Keratinocyte (primary cell): ENCODE data around the gene EXOC6B. TPM values are rescaled to one million over a fixed set of nuclear protein-coding genes. Genes with fewer than 3 reads are reported as not detected.

ENCODE experiments used
- DNase-seq: peaks from one replicate; pipeline ENCODE4 v3.0.0-alpha.2; 2011; ENCODE audit warnings: low read depth, missing footprints, low spot score
- FAIRE-seq: peaks from 2 replicates; lab custom pipeline; 2011; peaks lifted over from hg19 to GRCh38; lab: Jason Lieb, UNC
- H2AFZ ChIP-seq: 2 replicates; pipeline ENCODE4 v1.6.0; 2012; ENCODE audit warnings: low read length, control low read depth, inconsistent platforms; ENCODE audit not compliant: control insufficient read depth
- H3K27ac ChIP-seq: 2 replicates; pipeline ENCODE4 v1.5.1; 2011; ENCODE audit warnings: low read length; ENCODE audit not compliant: control insufficient read depth, insufficient read depth
- H3K27me3 ChIP-seq: 3 replicates; pipeline ENCODE4 v1.6.0; 2011; ENCODE audit warnings: low read length; ENCODE audit not compliant: control insufficient read depth, insufficient read depth; ENCODE audit errors: extremely low read depth
- H3K36me3 ChIP-seq, 2 experiments: 2 replicates in 1 of 2; 3 replicates in 1 of 2; pipeline ENCODE4 v1.5.1; 2011; ENCODE audit warnings: low read length in 2 of 2, mild to moderate bottlenecking in 1 of 2; ENCODE audit not compliant: control insufficient read depth in 2 of 2, insufficient read depth in 2 of 2; ENCODE audit errors: extremely low read depth in 1 of 2
- H3K4me1 ChIP-seq: 3 replicates; pipeline ENCODE4 v1.5.1; 2011; ENCODE audit warnings: low read length; ENCODE audit not compliant: control insufficient read depth, insufficient read depth; ENCODE audit errors: extremely low read depth
- H3K4me2 ChIP-seq: 3 replicates; pipeline ENCODE4 v1.6.0; 2011; ENCODE audit warnings: low read depth, low read length; ENCODE audit not compliant: control insufficient read depth, insufficient read depth; ENCODE audit errors: extremely low read depth
- H3K4me3 ChIP-seq, 3 experiments: fragments of 200-600 bp in 1 of 3; sonication (generic) in 1 of 3; 2 replicates in 2 of 3; 3 replicates in 1 of 3; pipeline ENCODE4 v1.5.1; 2011 to 2016; ENCODE audit warnings: low read length in 3 of 3, mild to moderate bottlenecking in 3 of 3, control low read depth in 2 of 3, inconsistent platforms in 1 of 3, low read depth in 1 of 3, mixed read lengths in 1 of 3, mixed run types in 1 of 3, moderate library complexity in 1 of 3; ENCODE audit not compliant: control insufficient read depth in 2 of 3, insufficient read depth in 2 of 3; ENCODE audit errors: extremely low read depth in 1 of 3
- H3K79me2 ChIP-seq: 2 replicates; pipeline ENCODE4 v1.6.0; 2012; ENCODE audit warnings: low read length; ENCODE audit not compliant: control insufficient read depth, insufficient read depth
- H3K9ac ChIP-seq: 3 replicates; pipeline ENCODE4 v1.6.0; 2011; ENCODE audit warnings: low read length; ENCODE audit not compliant: control insufficient read depth, insufficient read depth; ENCODE audit errors: extremely low read depth
- H3K9me1 ChIP-seq: 3 replicates; pipeline ENCODE4 v1.6.0; 2011; ENCODE audit warnings: low read length; ENCODE audit not compliant: control insufficient read depth, insufficient read depth; ENCODE audit errors: extremely low read depth
- H3K9me3 ChIP-seq: 2 replicates; pipeline ENCODE4 v1.5.1; 2012; ENCODE audit warnings: low read depth, low read length; ENCODE audit not compliant: control insufficient read depth
- H4K20me1 ChIP-seq: 3 replicates; pipeline ENCODE4 v1.6.0; 2011; ENCODE audit warnings: low read length; ENCODE audit not compliant: control insufficient read depth, insufficient read depth; ENCODE audit errors: extremely low read depth
- CTCF ChIP-seq, 3 experiments: IDR thresholded peaks in 1 of 3; conservative IDR thresholded peaks in 1 of 3; optimal IDR thresholded peaks in 1 of 3; 2 replicates in 2 of 3; 3 replicates in 1 of 3; pipeline versions ENCODE3 to v1.5.1; 2011; ENCODE audit warnings: low read length in 3 of 3, mild to moderate bottlenecking in 3 of 3, moderate library complexity in 2 of 3, control low read depth in 1 of 3, inconsistent platforms in 1 of 3; ENCODE audit not compliant: insufficient read depth in 2 of 3; ENCODE audit errors: extremely low read depth in 1 of 3
- EZH2 ChIP-seq: IDR thresholded peaks from one replicate; pipeline ENCODE4 v1.6.1; 2012; ENCODE audit warnings: inconsistent platforms, mild to moderate bottlenecking, low read length, moderate library complexity
- dilution Hi-C: fragments of 300-500 bp; cut with MboI; formaldehyde crosslinking; loops from one replicate; pipeline ENCODE4 v1.7.0; 2020; ENCODE audit warnings: low sequenced_read_pairs; ENCODE audit not compliant: extremely low pct_ligation_motif_present
- polyA plus RNA-seq, 5 experiments: library from polyadenylated mRNA; depleted of rRNA in 3 of 5; stranded (reverse) in 3 of 5; stranded (forward) in 1 of 5; unstranded in 1 of 5; fragments of >200 nt; gene quantifications; 1 replicate in 1 of 5; 2 replicates in 3 of 5; 3 replicates in 1 of 5; pipeline versions ENCODE4 v1.2.1 to v1.2.3, GENCODE V29; 2011 to 2012; ENCODE audit warnings: missing spikeins in 2 of 5, low read depth in 1 of 5, low replicate concordance in 1 of 5

The EXOC6B gene
- polyA plus RNA-seq, 1 donor (not counting 4 experiments of a cell fraction or from before 2014, with no cell fraction given), result 37.3 TPM

GRCh38 chr2:72204786-72205503 is 620.9 kb downstream of the EXOC6B start:
- Histone ChIP-seq H4K20me1 (peaks cover 5% of the 10 kb centered on the region), H3K27ac (no peak overlapping the region), H3K4me1 (peaks cover 6% of the 10 kb centered on the region), H3K36me3 (no peaks in the 10 kb centered on the region), H3K9ac (no peak overlapping the region), H3K4me2 (no peak overlapping the region), H3K4me3 (no peak overlapping the region), H3K79me2 (no peaks in the 10 kb centered on the region), H2AFZ (no peak overlapping the region), H3K27me3 (no peaks in the 10 kb centered on the region), H3K9me1 (no peaks in the 10 kb centered on the region), H3K9me3 (no peaks in the 10 kb centered on the region)
- DNase-seq, result no peak
- FAIRE-seq, result no peak
- TF ChIP-seq EZH2 (no peak), CTCF (optimal IDR thresholded peaks at IDR 0.05 in 1 of 3, IDR thresholded peaks at IDR 0.05 in 1 of 3, conservative IDR thresholded peaks at IDR 0.05 in 1 of 3; ENCODE audit: extremely low read depth in 1 of 3, insufficient read depth in 2 of 3, low read length in 3 of 3) (no peak)
- dilution Hi-C loops, result no loop called here

GRCh38 chr2:72204156-72204785 is 621.6 kb downstream of the EXOC6B start:
- Histone ChIP-seq H3K9ac (no peak overlapping the region), H4K20me1 (peaks cover 5% of the 10 kb centered on the region), H3K4me3 (no peak overlapping the region), H3K27me3 (no peaks in the 10 kb centered on the region), H3K4me1 (peaks cover 6% of the 10 kb centered on the region), H3K9me3 (no peaks in the 10 kb centered on the region), H3K36me3 (no peaks in the 10 kb centered on the region), H3K27ac (no peak overlapping the region), H3K9me1 (no peaks in the 10 kb centered on the region), H3K79me2 (no peaks in the 10 kb centered on the region), H2AFZ (no peak overlapping the region), H3K4me2 (no peak overlapping the region)
- FAIRE-seq (no peak), DNase-seq (no peak)
- dilution Hi-C loops, result no loop called here
- TF ChIP-seq CTCF (optimal IDR thresholded peaks at IDR 0.05 in 1 of 3, IDR thresholded peaks at IDR 0.05 in 1 of 3, conservative IDR thresholded peaks at IDR 0.05 in 1 of 3; ENCODE audit: extremely low read depth in 1 of 3, insufficient read depth in 2 of 3, low read length in 3 of 3) (no peak), EZH2 (no peak)
